ENCODE measurements around the gene DHRS12. TPM values are rescaled to one million over a fixed set of nuclear protein-coding genes. Genes with fewer than 3 reads are reported as not detected.

DHRS12 gene
- total RNA-seq, 1 experiment from 2014 or later, result 8.8 TPM

DNA sequence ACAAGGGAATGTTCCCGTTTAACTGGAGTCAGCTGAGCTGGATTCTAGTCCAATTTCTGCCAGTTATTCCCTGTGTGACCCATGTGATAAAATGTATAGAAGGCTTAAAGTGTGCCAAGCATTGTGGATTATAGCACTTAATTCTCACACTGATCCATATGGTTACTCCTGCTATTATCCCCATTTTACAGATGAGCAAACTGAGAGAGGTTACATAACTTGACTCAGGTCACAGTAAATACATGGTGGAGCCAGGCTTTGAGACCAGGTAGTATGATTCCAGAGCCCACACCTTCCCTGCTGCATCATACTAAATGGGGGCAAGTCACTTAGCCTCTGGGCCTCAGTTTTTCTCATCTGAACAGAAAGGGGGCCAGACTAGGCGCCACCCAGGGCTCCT is 2.0 kb upstream of the DHRS12 start:
- peaks cover 4% of the 10 kb centered on the region for H3K23me2 ChIP-seq (ENCODE audit: insufficient read length, low read depth, low read length, poor library complexity, severe bottlenecking)
- no peak overlapping the region for H3K14ac ChIP-seq (ENCODE audit: insufficient read depth, low read length)
- no peaks in the 10 kb centered on the region for H3K79me1 ChIP-seq (ENCODE audit: insufficient read depth, low read depth, low read length, poor library complexity, severe bottlenecking)
- H3K18ac ChIP-seq (ENCODE audit: insufficient read length, low read depth, low read length), result no peak overlapping the region
- H3K9me3 ChIP-seq (ENCODE audit: control insufficient read depth, low read depth, low read length), result no peaks in the 10 kb centered on the region
- H4K20me1 ChIP-seq (ENCODE audit: control insufficient read depth, insufficient read depth, insufficient read length), result no peaks in the 10 kb centered on the region
- no peak overlapping the region for H3K4ac ChIP-seq (ENCODE audit: low read depth, low read length)
- peaks cover 3% of the 10 kb centered on the region; the same call in 1 of the 2 replicates for H3K4me1 ChIP-seq (ENCODE audit: insufficient read depth, low read length)
- H3K56ac ChIP-seq (ENCODE audit: insufficient read length, low read depth, low read length), result no peak overlapping the region
- no peaks in the 10 kb centered on the region for H3K27me3 ChIP-seq (ENCODE audit: insufficient read depth, low read length)
- no peak overlapping the region for H3K23ac ChIP-seq (ENCODE audit: insufficient read length, low read depth, low read length)
- no CpG with 5 or more reads among the region's 2 CpGs for WGBS (ENCODE audit: extremely low coverage, insufficient read length, low lambda C conversion rate)
- no peak overlapping the region for H4K91ac ChIP-seq (ENCODE audit: insufficient read length, low read depth, low read length)
- H4K8ac ChIP-seq (replicated peaks; ENCODE audit: insufficient read length, low read depth, low read length), result no peak overlapping the region
- H2BK20ac ChIP-seq (ENCODE audit: low read depth, low read length, poor library complexity, severe bottlenecking), result no peak overlapping the region
- no peak overlapping the region for H4K5ac ChIP-seq (ENCODE audit: insufficient read length, low read depth, low read length)
- no peak overlapping the region for H3K27ac ChIP-seq (ENCODE audit: insufficient read length, low read depth, low read length)
- H3K4me2 ChIP-seq (ENCODE audit: insufficient read depth, insufficient read length, low read length), result no peak overlapping the region
- H3K27ac Mint-ChIP-seq, result no peak overlapping the region
- H2AFZ ChIP-seq (ENCODE audit: low read length), result no peak overlapping the region
- H3K9ac ChIP-seq (ENCODE audit: extremely low read depth, insufficient read length, low read length), result no peak overlapping the region
- no peak overlapping the region for H3K4me3 Mint-ChIP-seq
- no peak overlapping the region for H2BK120ac ChIP-seq (ENCODE audit: low read depth, low read length, poor library complexity, severe bottlenecking)
- H2BK12ac ChIP-seq (ENCODE audit: insufficient read length, low read depth, low read length), result no peak overlapping the region
- H2AK5ac ChIP-seq (ENCODE audit: insufficient read length, low read length), result no peak overlapping the region
- no peaks in the 10 kb centered on the region for H3K79me2 ChIP-seq (ENCODE audit: insufficient read depth, low read length)
- no peaks in the 10 kb centered on the region for H3K9me3 Mint-ChIP-seq
- no peak overlapping the region for H2BK5ac ChIP-seq (ENCODE audit: insufficient read length, low read length)
- H3K4me1 Mint-ChIP-seq, result peaks cover 38 to 43% of the 10 kb centered on the region in 2 experiments
- TF ChIP-seq, protein P1, sequence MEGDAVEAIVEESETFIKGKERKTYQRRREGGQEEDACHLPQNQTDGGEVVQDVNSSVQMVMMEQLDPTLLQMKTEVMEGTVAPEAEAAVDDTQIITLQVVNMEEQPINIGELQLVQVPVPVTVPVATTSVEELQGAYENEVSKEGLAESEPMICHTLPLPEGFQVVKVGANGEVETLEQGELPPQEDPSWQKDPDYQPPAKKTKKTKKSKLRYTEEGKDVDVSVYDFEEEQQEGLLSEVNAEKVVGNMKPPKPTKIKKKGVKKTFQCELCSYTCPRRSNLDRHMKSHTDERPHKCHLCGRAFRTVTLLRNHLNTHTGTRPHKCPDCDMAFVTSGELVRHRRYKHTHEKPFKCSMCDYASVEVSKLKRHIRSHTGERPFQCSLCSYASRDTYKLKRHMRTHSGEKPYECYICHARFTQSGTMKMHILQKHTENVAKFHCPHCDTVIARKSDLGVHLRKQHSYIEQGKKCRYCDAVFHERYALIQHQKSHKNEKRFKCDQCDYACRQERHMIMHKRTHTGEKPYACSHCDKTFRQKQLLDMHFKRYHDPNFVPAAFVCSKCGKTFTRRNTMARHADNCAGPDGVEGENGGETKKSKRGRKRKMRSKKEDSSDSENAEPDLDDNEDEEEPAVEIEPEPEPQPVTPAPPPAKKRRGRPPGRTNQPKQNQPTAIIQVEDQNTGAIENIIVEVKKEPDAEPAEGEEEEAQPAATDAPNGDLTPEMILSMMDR (conservative IDR thresholded peaks at IDR 0.05), result no peak
- no peaks in the 10 kb centered on the region; the same call in none of the 2 replicates for H3K27me3 Mint-ChIP-seq (ENCODE audit: low read depth)
- DNase-seq, result no peak
- no peak overlapping the region for H3T11ph ChIP-seq (ENCODE audit: low read length)
- peaks cover 0 to 2% (median 0%) of the 10 kb centered on the region in 3 experiments; a peak in 2 of 7 replicates for H3K36me3 Mint-ChIP-seq (ENCODE audit: insufficient read depth in 1 of 3, low read depth in 3 of 3)
- H2BK15ac ChIP-seq (ENCODE audit: low read depth, low read length), result no peak overlapping the region
